Measurements from ENCODE around the gene DCTN5.

DNA sequence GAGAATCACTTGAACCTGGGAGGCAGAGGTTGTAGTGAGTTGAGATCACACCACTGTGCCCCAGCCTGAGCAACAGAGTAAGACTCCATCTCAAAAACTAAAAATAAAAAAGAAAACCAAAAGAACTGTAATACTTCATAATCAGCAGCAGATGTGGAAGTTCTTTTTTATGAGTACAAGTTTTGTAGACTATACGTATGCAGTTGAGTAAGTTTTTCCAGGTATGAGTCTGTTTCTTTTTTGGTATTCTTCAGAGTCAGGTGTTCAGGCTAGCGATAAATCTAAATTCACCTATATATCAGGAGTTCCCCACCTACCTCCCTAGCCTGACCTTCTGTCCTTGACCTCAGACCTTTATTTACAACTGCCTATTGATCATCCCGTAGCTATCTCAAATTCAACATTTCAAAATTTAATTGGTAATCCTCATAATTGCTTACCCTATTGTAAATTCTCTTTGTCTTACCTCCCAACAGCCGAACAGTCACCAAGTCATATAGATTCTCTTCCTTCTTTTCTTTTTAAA is 10.7 kb downstream of the DCTN5 start:
- TF ChIP-seq, protein P1, sequence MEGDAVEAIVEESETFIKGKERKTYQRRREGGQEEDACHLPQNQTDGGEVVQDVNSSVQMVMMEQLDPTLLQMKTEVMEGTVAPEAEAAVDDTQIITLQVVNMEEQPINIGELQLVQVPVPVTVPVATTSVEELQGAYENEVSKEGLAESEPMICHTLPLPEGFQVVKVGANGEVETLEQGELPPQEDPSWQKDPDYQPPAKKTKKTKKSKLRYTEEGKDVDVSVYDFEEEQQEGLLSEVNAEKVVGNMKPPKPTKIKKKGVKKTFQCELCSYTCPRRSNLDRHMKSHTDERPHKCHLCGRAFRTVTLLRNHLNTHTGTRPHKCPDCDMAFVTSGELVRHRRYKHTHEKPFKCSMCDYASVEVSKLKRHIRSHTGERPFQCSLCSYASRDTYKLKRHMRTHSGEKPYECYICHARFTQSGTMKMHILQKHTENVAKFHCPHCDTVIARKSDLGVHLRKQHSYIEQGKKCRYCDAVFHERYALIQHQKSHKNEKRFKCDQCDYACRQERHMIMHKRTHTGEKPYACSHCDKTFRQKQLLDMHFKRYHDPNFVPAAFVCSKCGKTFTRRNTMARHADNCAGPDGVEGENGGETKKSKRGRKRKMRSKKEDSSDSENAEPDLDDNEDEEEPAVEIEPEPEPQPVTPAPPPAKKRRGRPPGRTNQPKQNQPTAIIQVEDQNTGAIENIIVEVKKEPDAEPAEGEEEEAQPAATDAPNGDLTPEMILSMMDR (conservative IDR thresholded peaks at IDR 0.05) = no peak
- TF ChIP-seq ZFX (IDR thresholded peaks at IDR 0.05) = no peak
